HepG2 (cell line): Measurements from ENCODE around the gene LYPD6B.

Experiments
- CEBPG ChIP-seq: IDR thresholded peaks from 2 replicates; pipeline ENCODE4 v1.6.1; 2016
- MAX ChIP-seq: IDR thresholded peaks from 2 replicates; pipeline ENCODE4 v1.6.1; 2012; ENCODE audit warnings: inconsistent platforms
- ZNF317 ChIP-seq: sonication (generic); formaldehyde crosslinking; IDR thresholded peaks from 2 replicates; pipeline ENCODE4 v1.5.0; 2020; ENCODE audit warnings: mild to moderate bottlenecking, missing genetic modification reagents
- ZNF83 ChIP-seq: sonication (generic); formaldehyde crosslinking; IDR thresholded peaks from 2 replicates; pipeline ENCODE4 v1.4.0; 2020; ENCODE audit warnings: missing genetic modification reagents, mild to moderate bottlenecking, borderline replicate concordance

GRCh38 chr2:149076863-149077412 lies 38.4 kb downstream of the LYPD6B start:
- TF ChIP-seq ZNF317 (no peak), ZNF83 (CRISPR knock-in tag) (no peak), CEBPG (CRISPR knock-in tag) (no peak), MAX (no peak)
